Duodenal mucosa (tissue), 2 donors: ENCODE results near the gene PLEKHA6.

ENCODE experiments used
- H3K27ac ChIP-seq: one replicate; pipeline ENCODE4 v1.7.0; 2013; ENCODE audit warnings: low read depth, low read length
- H3K27me3 ChIP-seq, 2 donors: one replicate each; pipeline ENCODE4 v1.7.0; 2013; ENCODE audit warnings: low read length in 2 of 2, control low read depth in 1 of 2; ENCODE audit not compliant: insufficient read depth in 2 of 2, control insufficient read depth in 1 of 2
- H3K36me3 ChIP-seq, 2 donors: one replicate each; pipeline ENCODE4 v1.7.0; 2013; ENCODE audit warnings: low read length in 2 of 2, control low read depth in 1 of 2; ENCODE audit not compliant: insufficient read depth in 2 of 2, control insufficient read depth in 1 of 2
- H3K4me1 ChIP-seq, 2 donors: one replicate each; pipeline ENCODE4 v1.7.0; 2013; ENCODE audit warnings: low read length in 2 of 2, control low read depth in 1 of 2; ENCODE audit not compliant: insufficient read depth in 2 of 2, control insufficient read depth in 1 of 2
- H3K4me3 ChIP-seq, 2 donors: one replicate each; pipeline ENCODE4 v1.7.0; 2013; ENCODE audit warnings: low read length in 2 of 2, low read depth in 1 of 2
- H3K9ac ChIP-seq, 2 donors: one replicate each; pipeline ENCODE4 v1.7.0; 2013; ENCODE audit warnings: low read length in 2 of 2, low read depth in 1 of 2
- H3K9me3 ChIP-seq, 2 donors: one replicate each; pipeline ENCODE4 v1.7.0; 2013; ENCODE audit warnings: low read length in 2 of 2, control low read depth in 1 of 2; ENCODE audit not compliant: control insufficient read depth in 1 of 2

The PLEKHA6 gene

GRCh38 chr1:204307334-204307883 is 52.3 kb downstream of the PLEKHA6 start:
- Histone ChIP-seq H3K9me3 (no peaks in the 10 kb centered on the region), H3K9ac (no peak overlapping the region), H3K27ac (no peak overlapping the region), H3K36me3 (peaks cover 0 to 4% of the 10 kb centered on the region in 2 donors), H3K4me3 (peak overlapping the region; percentile 18 to 31), H3K4me1 (peaks cover 5 to 8% of the 10 kb centered on the region in 2 donors), H3K27me3 (no peaks in the 10 kb centered on the region)

GRCh38 chr1:204306076-204306475 is 53.7 kb downstream of the PLEKHA6 start:
- Histone ChIP-seq H3K27ac (no peak overlapping the region), H3K27me3 (no peaks in the 10 kb centered on the region), H3K9ac (no peak overlapping the region), H3K36me3 (peaks cover 3 to 8% of the 10 kb centered on the region in 2 donors), H3K4me1 (peaks cover 5 to 8% of the 10 kb centered on the region in 2 donors), H3K9me3 (no peaks in the 10 kb centered on the region), H3K4me3 (no peak overlapping the region)

DNA sequence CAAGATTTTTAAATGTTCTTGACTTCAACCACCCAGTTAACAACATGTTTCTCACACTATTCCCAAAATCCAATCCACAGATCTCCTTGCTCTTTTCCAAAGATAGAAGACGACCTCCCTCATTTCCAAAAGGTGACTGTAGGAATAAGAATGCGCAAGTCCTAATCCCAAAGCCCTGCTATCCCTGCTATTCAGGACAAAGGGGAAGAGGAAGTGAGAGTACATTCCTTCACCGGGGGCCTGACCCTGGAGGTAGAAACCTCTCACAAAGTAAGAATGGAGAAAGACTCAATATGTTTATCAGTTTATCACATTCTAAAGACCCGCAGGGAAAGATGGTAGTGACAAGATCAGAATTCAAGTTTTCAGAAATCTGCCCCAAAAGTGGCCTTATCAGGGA is 55.7 kb downstream of the PLEKHA6 start:
- Histone ChIP-seq H3K27ac (no peak overlapping the region), H3K36me3 (peaks cover 3 to 8% of the 10 kb centered on the region in 2 donors), H3K9ac (no peak overlapping the region), H3K4me3 (no peak overlapping the region), H3K27me3 (no peaks in the 10 kb centered on the region), H3K4me1 (peaks cover 7 to 12% of the 10 kb centered on the region in 2 donors), H3K9me3 (no peaks in the 10 kb centered on the region)

DNA sequence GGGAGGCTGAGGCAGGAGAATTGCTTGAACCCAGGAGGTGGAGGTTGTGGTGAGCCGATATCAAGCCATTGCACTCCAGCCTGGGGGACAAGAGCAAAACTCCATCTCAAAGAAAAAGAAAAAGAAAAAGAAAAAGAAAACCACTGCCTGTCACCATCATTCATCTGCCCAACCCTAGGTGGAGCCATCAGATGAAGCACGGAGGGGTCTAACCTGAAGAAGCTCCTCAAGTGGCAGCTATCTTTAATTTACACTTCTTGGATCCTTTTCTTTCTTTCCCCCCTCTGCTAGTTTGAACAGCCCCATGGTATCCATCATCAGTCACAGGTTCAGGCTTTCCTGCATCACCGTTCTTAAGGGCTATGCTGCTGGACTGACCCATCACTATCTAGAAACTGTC is 57.0 kb downstream of the PLEKHA6 start:
- Histone ChIP-seq H3K27me3 (no peaks in the 10 kb centered on the region), H3K4me3 (no peak overlapping the region), H3K27ac (no peak overlapping the region)

GRCh38 chr1:204301171-204301957 is 58.4 kb downstream of the PLEKHA6 start:
- Histone ChIP-seq H3K9ac (no peak overlapping the region), H3K27ac (no peak overlapping the region), H3K4me1 (peaks cover 16 to 22% of the 10 kb centered on the region in 2 donors)

More for the DNA sequence above, 57.0 kb downstream of the PLEKHA6 start:
- H3K36me3 ChIP-seq: peaks cover 3 to 8% of the 10 kb centered on the region in 2 donors
- no peak overlapping the region for H3K9ac ChIP-seq
- H3K9me3 ChIP-seq: no peaks in the 10 kb centered on the region
- H3K4me1 ChIP-seq: peaks cover 7 to 12% of the 10 kb centered on the region in 2 donors

DNA sequence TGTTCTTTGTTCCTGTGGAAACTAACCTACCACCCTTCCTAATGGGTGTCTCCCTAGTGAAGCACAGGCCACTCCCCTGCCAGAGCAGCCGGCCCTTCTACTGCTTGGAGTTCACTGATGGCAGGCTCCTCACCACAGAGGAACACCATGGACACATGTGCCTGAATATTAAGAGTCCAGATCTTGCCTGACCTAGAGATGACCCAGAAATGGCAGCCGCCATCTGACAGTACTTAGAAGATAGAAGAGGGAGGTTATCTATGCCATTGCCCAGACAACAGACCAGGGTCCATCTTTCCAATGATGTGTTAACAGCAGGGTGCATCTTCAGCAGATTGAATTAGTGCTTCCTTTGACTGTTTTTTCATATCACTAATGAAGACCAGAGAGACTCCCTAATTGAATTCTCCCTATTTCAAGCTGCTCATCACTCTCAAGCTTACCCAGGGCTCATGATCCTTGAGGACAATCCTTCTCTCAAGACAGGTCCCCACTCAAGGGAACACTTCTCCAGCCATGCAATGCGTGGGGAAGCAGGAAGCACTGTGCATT is 59.8 kb downstream of the PLEKHA6 start:
- Histone ChIP-seq H3K27ac (no peak overlapping the region), H3K9me3 (no peaks in the 10 kb centered on the region), H3K4me1 (peaks cover 27 to 32% of the 10 kb centered on the region in 2 donors), H3K27me3 (no peaks in the 10 kb centered on the region), H3K9ac (no peak overlapping the region), H3K4me3 (no peak overlapping the region), H3K36me3 (peaks cover 3 to 8% of the 10 kb centered on the region in 2 donors)

More at GRCh38 chr1:204301171-204301957, 58.4 kb downstream of the PLEKHA6 start:
- Histone ChIP-seq H3K9me3 (no peaks in the 10 kb centered on the region), H3K36me3 (peaks cover 3 to 8% of the 10 kb centered on the region in 2 donors), H3K27me3 (no peaks in the 10 kb centered on the region), H3K4me3 (no peak overlapping the region)

- H3K27me3 ChIP-seq: no peaks in the 10 kb centered on the region
- H3K27ac ChIP-seq: no peak overlapping the region
- no peaks in the 10 kb centered on the region for H3K9me3 ChIP-seq
- no peak overlapping the region for H3K9ac ChIP-seq
- peaks cover 0 to 3% of the 10 kb centered on the region in 2 donors for H3K36me3 ChIP-seq
- H3K4me3 ChIP-seq: no peak overlapping the region
- H3K4me1 ChIP-seq: peaks cover 31 to 32% of the 10 kb centered on the region in 2 donors
These were observed 63.2 kb downstream of the PLEKHA6 start for GRCh38 chr1:204296431-204296988.

GRCh38 chr1:204295671-204296070 is 64.1 kb downstream of the PLEKHA6 start:
- no peaks in the 10 kb centered on the region for H3K9me3 ChIP-seq
- H3K27ac ChIP-seq: no peak overlapping the region
- H3K9ac ChIP-seq: no peak overlapping the region
- no peak overlapping the region for H3K4me3 ChIP-seq
- H3K4me1 ChIP-seq: peaks cover 31 to 32% of the 10 kb centered on the region in 2 donors
- H3K36me3 ChIP-seq: no peaks in the 10 kb centered on the region
- H3K27me3 ChIP-seq: no peaks in the 10 kb centered on the region

GRCh38 chr1:204294357-204294756 is 65.4 kb downstream of the PLEKHA6 start:
- Histone ChIP-seq H3K36me3 (no peaks in the 10 kb centered on the region), H3K9me3 (no peaks in the 10 kb centered on the region), H3K27ac (peak overlapping the region; percentile 39)

More at GRCh38 chr1:204294357-204294756, 65.4 kb downstream of the PLEKHA6 start:
- Histone ChIP-seq H3K27me3 (no peaks in the 10 kb centered on the region), H3K4me1 (peaks cover 23 to 25% of the 10 kb centered on the region in 2 donors), H3K4me3 (no peak overlapping the region), H3K9ac (no peak overlapping the region)
